Calu3 (cell line): ENCODE data around the gene ARFGEF3. TPM values are rescaled to one million over a fixed set of nuclear protein-coding genes. Genes with fewer than 3 reads are reported as not detected.

Experiments
- BruUV-seq: library from RNA; stranded (reverse); fragments of 400-500 nt; replicated peaks from 2 replicates; lab custom pipeline; 2021; lab: Mats Ljungman, UMichigan
- CTCF ChIA-PET: fragments of 300-600 bp; sonication (Branson Sonifier 250); formaldehyde crosslinking; loops from one replicate; lab custom pipeline; 2022; ENCODE audit warnings: antibody characterized with exemption; lab: Charles Lee
- DNase-seq: peaks from one replicate; pipeline ENCODE4 v3.0.0; 2022
- H3K27ac Mint-ChIP-seq: one replicate; pipeline ENCODE4 v1.8.0; 2022; ENCODE audit warnings: mixed read lengths; ENCODE audit not compliant: unreplicated experiment
- H3K27me3 Mint-ChIP-seq: one replicate; pipeline ENCODE4 v1.8.0; 2022; ENCODE audit warnings: mixed read lengths; ENCODE audit not compliant: unreplicated experiment
- H3K36me3 Mint-ChIP-seq: one replicate; pipeline ENCODE4 v1.8.0; 2022; ENCODE audit warnings: mild to moderate bottlenecking, moderate library complexity, mixed read lengths; ENCODE audit not compliant: insufficient read depth, unreplicated experiment
- H3K4me1 Mint-ChIP-seq: one replicate; pipeline ENCODE4 v1.8.0; 2022; ENCODE audit warnings: mild to moderate bottlenecking, low read depth, mixed read lengths; ENCODE audit not compliant: unreplicated experiment
- H3K4me3 Mint-ChIP-seq: one replicate; pipeline ENCODE4 v1.8.0; 2022; ENCODE audit warnings: mild to moderate bottlenecking, low read depth, moderate library complexity, mixed read lengths; ENCODE audit not compliant: unreplicated experiment
- H3K9me3 Mint-ChIP-seq: one replicate; pipeline ENCODE4 v1.8.0; 2022; ENCODE audit warnings: low read depth, mixed read lengths; ENCODE audit not compliant: unreplicated experiment
- intact Hi-C: fragments of 100-400 bp; cut with micrococcal nuclease; formaldehyde crosslinking; loops from one replicate; pipeline ENCODE4 v1.10.0; 2022; ENCODE audit not compliant: unreplicated experiment
- total RNA-seq: library from RNA; stranded (reverse); gene quantifications from 2 replicates; pipeline ENCODE4 v1.2.3, GENCODE V29; 2022
- TF ChIP-seq, protein P1 (sequence below): fragments of 200-600 bp; IDR thresholded peaks from one replicate; pipeline ENCODE4 v1.8.0; 2022; ENCODE audit warnings: antibody characterized with exemption; ENCODE audit not compliant: unreplicated experiment

ARFGEF3 gene
- total RNA-seq, 1 experiment from 2014 or later: 16.3 TPM

DNA sequence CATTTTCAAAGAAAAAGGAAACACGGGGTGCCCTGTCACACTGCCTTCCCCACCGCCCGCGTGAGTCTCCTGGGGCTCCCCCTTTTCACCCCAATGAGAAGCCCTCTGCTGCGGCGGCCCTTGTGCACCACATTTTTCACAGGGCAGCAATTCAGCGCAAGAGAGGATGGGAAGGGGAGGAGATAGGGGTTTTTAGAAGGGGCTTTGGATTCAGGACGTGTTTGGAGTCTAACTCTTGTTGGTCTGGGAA is 726 bp upstream of the ARFGEF3 start:
- peaks cover 24% of the 10 kb centered on the region for H3K4me1 Mint-ChIP-seq
- intact Hi-C loops: loop anchor here (5.0 kb wide), 1 partner anchor 71 kb away; no protein-coding TSS in a partner anchor
- H3K36me3 Mint-ChIP-seq: peaks cover 26% of the 10 kb centered on the region
- TF ChIP-seq, protein P1, sequence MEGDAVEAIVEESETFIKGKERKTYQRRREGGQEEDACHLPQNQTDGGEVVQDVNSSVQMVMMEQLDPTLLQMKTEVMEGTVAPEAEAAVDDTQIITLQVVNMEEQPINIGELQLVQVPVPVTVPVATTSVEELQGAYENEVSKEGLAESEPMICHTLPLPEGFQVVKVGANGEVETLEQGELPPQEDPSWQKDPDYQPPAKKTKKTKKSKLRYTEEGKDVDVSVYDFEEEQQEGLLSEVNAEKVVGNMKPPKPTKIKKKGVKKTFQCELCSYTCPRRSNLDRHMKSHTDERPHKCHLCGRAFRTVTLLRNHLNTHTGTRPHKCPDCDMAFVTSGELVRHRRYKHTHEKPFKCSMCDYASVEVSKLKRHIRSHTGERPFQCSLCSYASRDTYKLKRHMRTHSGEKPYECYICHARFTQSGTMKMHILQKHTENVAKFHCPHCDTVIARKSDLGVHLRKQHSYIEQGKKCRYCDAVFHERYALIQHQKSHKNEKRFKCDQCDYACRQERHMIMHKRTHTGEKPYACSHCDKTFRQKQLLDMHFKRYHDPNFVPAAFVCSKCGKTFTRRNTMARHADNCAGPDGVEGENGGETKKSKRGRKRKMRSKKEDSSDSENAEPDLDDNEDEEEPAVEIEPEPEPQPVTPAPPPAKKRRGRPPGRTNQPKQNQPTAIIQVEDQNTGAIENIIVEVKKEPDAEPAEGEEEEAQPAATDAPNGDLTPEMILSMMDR: no peak
- no peaks in the 10 kb centered on the region for H3K27me3 Mint-ChIP-seq
- CTCF ChIA-PET: no interaction called here
- H3K27ac Mint-ChIP-seq: no peak overlapping the region
- no peak for DNase-seq
- peak overlapping the region; percentile 87 for H3K4me3 Mint-ChIP-seq
- BruUV-seq: TSS peak; percentile 31
- H3K9me3 Mint-ChIP-seq: no peaks in the 10 kb centered on the region

DNA sequence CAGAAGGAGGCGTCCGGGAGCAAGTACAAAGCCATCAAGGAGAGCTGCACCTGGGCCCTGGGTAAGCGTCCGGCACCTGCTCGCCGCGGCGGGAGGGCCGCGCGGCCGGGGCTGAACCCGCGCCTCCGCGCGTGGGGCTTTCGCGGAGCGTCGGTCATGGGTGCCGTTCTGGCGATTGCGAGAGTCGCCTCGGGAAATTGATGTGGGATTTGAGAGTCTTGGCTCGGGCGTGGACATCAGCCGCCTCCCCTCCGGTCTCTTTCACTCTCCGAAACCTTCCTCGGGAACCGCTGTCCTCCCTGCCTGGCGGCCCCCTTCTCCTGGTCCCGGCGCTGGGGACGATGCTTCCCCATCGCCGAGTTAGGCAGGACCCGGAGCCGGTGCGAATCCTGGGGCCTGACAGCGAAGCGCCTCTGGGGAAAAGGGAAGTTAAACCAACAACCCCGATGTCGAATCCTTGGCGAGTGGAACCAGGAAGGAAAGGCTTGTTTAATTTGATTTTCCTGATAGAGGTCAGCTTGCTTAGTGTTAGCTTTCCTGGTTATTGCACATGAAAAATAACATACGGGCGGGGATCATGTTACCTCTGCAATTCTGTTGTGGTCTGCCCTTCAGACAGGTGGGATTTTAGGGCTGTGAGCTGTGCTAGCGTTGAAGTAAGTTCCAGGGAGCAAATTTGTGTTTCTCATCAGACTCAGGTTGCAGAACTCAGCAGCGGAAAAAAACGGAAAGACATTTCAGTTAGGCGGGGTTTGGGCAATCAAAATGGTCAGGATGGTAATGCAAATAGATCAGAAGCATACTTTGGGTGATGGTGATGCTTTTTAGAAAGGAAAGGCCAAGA is 594 bp downstream of the ARFGEF3 start:
- H3K9me3 Mint-ChIP-seq: no peaks in the 10 kb centered on the region
- H3K4me1 Mint-ChIP-seq: peaks cover 24% of the 10 kb centered on the region
- TF ChIP-seq, protein P1: no peak
- H3K4me3 Mint-ChIP-seq: peak overlapping the region; percentile 87
- CTCF ChIA-PET: interaction anchor here (0.6 kb wide), 1 partner anchor 241 kb away, joined by 4 read pairs; no protein-coding TSS in a partner anchor
- BruUV-seq: no TSS peak
- no peaks in the 10 kb centered on the region for H3K27me3 Mint-ChIP-seq
- peak; percentile 12 for DNase-seq
- H3K27ac Mint-ChIP-seq: peak overlapping the region; percentile 66
- H3K36me3 Mint-ChIP-seq: peaks cover 26% of the 10 kb centered on the region
- intact Hi-C loops: loop anchor here (5.0 kb wide), 1 partner anchor 70 kb away; no protein-coding TSS in a partner anchor

DNA sequence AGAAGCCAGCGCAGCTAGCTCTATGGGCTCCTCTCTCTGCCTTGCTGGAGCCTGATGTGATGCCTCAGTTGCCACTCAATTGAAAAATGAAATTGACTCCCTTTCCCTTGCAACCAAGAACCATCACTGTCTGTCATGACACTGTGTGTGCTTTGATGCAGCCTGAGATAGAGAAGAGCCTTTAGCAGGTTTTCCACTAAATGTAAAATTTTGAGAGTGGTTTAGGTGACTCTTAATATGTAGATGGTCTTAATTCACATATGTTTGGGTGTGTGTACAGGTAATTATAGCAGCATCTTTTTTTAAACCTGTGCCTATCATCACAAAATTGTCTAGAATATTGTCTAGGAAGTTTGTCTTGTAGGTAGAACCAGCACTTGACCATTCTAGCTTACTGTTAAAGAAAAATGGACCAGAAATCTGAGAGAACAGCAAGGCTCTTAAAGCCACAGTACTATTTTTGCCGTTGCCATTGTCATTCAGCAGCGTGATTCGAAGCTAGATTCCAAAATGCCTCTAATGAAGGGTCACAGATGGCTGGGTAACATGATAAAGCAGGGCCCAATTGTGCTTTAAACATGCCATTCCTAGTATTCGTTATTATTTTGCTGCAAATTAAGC is 1.3 kb downstream of the ARFGEF3 start:
- Mint-ChIP-seq H3K27ac (peak overlapping the region; percentile 66), H3K4me1 (peaks cover 24% of the 10 kb centered on the region), H3K27me3 (no peaks in the 10 kb centered on the region), H3K36me3 (peaks cover 26% of the 10 kb centered on the region), H3K9me3 (no peaks in the 10 kb centered on the region), H3K4me3 (peak overlapping the region; percentile 87)
- CTCF ChIA-PET: interaction anchor here (0.6 kb wide), 1 partner anchor 240 kb away, joined by 4 read pairs; no protein-coding TSS in a partner anchor
- BruUV-seq: TSS peak; percentile 60
- intact Hi-C loops: loop anchor here (5.0 kb wide), 1 partner anchor 69 kb away; no protein-coding TSS in a partner anchor
- TF ChIP-seq, protein P1: no peak
- no peak for DNase-seq

DNA sequence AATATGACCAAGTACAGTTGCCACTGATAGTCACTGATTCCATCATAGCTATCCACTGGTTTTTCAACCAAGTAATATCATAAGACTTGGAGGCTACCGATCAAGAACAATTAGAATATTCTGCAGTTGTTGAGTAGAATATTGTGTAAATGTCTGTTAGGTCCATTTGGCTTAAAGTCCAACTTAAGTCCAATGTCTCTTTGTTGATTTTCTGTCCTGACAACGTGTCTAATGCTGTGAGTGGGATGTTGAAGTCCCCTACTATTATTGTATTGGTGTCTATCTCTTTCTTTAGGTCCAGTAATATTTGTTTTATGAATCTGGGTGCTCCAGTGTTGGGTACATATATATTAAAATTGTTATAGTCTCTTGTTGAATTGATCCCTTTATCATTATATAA is 13.9 kb downstream of the ARFGEF3 start:
- no peaks in the 10 kb centered on the region for H3K27me3 Mint-ChIP-seq

More for the DNA sequence above, 13.9 kb downstream of the ARFGEF3 start:
- CTCF ChIA-PET: no interaction called here
- peaks cover 3% of the 10 kb centered on the region for H3K9me3 Mint-ChIP-seq
- no peaks in the 10 kb centered on the region for H3K4me1 Mint-ChIP-seq
- no peak overlapping the region for H3K27ac Mint-ChIP-seq
- TF ChIP-seq, protein P1: no peak
- no peak for DNase-seq
- no TSS peak for BruUV-seq
- intact Hi-C loops: no loop called here
- H3K4me3 Mint-ChIP-seq: no peak overlapping the region
- H3K36me3 Mint-ChIP-seq: no peaks in the 10 kb centered on the region
